Measurements from ENCODE around the gene SNX24. TPM values are rescaled to one million over a fixed set of nuclear protein-coding genes. Genes with fewer than 3 reads are reported as not detected.

Gene SNX24
- polyA plus RNA-seq, 1 experiment = 14.8 TPM

- ChIA-PET CTCF (no interaction called here), POLR2A (no interaction called here)
- H3K27ac ChIP-seq (ENCODE audit: low read depth, low read length) = no peak overlapping the region
- H3K27me3 ChIP-seq (ENCODE audit: control insufficient read depth, insufficient read depth, low read length) = no peaks in the 10 kb centered on the region
- no peak for DNase-seq (ENCODE audit: low read depth, low spot score)
- H3K4me3 ChIP-seq (ENCODE audit: low read depth, low read length) = no peak overlapping the region
- TF ChIP-seq CTCF (IDR thresholded peaks at IDR 0.05; ENCODE audit: low read depth, low read length) = no peak
- H3K9me3 ChIP-seq (ENCODE audit: control insufficient read depth, insufficient read depth, low read length) = no peaks in the 10 kb centered on the region
These were observed 88.5 kb downstream of the SNX24 start for GRCh38 chr5:122933956-122934355.

- CTCF ChIA-PET = no interaction called here
- Histone ChIP-seq H3K4me3 (ENCODE audit: low read depth, low read length) (no peak overlapping the region), H3K9me3 (ENCODE audit: control insufficient read depth, insufficient read depth, low read length) (no peaks in the 10 kb centered on the region), H3K27ac (ENCODE audit: low read depth, low read length) (no peak overlapping the region), H3K27me3 (ENCODE audit: control insufficient read depth, insufficient read depth, low read length) (no peaks in the 10 kb centered on the region)
- POLR2A ChIA-PET = no interaction called here
- TF ChIP-seq CTCF (IDR thresholded peaks at IDR 0.05; ENCODE audit: low read depth, low read length) = no peak
- DNase-seq (ENCODE audit: low read depth, low spot score) = no peak
These were observed 90.7 kb downstream of the SNX24 start for GRCh38 chr5:122936088-122936487.

GRCh38 chr5:122937914-122938313 lies 92.5 kb downstream of the SNX24 start:
- H3K27me3 ChIP-seq (ENCODE audit: control insufficient read depth, insufficient read depth, low read length) = no peaks in the 10 kb centered on the region
- no peak overlapping the region for H3K27ac ChIP-seq (ENCODE audit: low read depth, low read length)
- no peak for DNase-seq (ENCODE audit: low read depth, low spot score)
- ChIA-PET CTCF (no interaction called here), POLR2A (no interaction called here)
- H3K9me3 ChIP-seq (ENCODE audit: control insufficient read depth, insufficient read depth, low read length) = no peaks in the 10 kb centered on the region
- H3K4me3 ChIP-seq (ENCODE audit: low read depth, low read length) = no peak overlapping the region
- no peak for TF ChIP-seq CTCF (IDR thresholded peaks at IDR 0.05; ENCODE audit: low read depth, low read length)

GRCh38 chr5:122940890-122941289 lies 95.5 kb downstream of the SNX24 start:
- DNase-seq (ENCODE audit: low read depth, low spot score) = no peak
- POLR2A ChIA-PET = no interaction called here
- no peaks in the 10 kb centered on the region for H3K27me3 ChIP-seq (ENCODE audit: control insufficient read depth, insufficient read depth, low read length)
- no peak overlapping the region for H3K4me3 ChIP-seq (ENCODE audit: low read depth, low read length)
- H3K27ac ChIP-seq (ENCODE audit: low read depth, low read length) = no peak overlapping the region
- H3K9me3 ChIP-seq (ENCODE audit: control insufficient read depth, insufficient read depth, low read length) = no peaks in the 10 kb centered on the region
- CTCF ChIA-PET = no interaction called here
- no peak for TF ChIP-seq CTCF (IDR thresholded peaks at IDR 0.05; ENCODE audit: low read depth, low read length)

- no peak for DNase-seq (ENCODE audit: low read depth, low spot score)
- TF ChIP-seq CTCF (IDR thresholded peaks at IDR 0.05; ENCODE audit: low read depth, low read length) = no peak
- Histone ChIP-seq H3K27me3 (ENCODE audit: control insufficient read depth, insufficient read depth, low read length) (no peaks in the 10 kb centered on the region), H3K4me3 (ENCODE audit: low read depth, low read length) (no peak overlapping the region), H3K27ac (ENCODE audit: low read depth, low read length) (no peak overlapping the region), H3K9me3 (ENCODE audit: control insufficient read depth, insufficient read depth, low read length) (no peaks in the 10 kb centered on the region)
- ChIA-PET POLR2A (no interaction called here), CTCF (no interaction called here)
These were observed 96.3 kb downstream of the SNX24 start for GRCh38 chr5:122941737-122942136.
